IMR-90 (cell line): ENCODE data around the gene SGSH. TPM values are rescaled to one million over a fixed set of nuclear protein-coding genes. Genes with fewer than 3 reads are reported as not detected.

Experiments used
- ATAC-seq: fragments of 200-7000 bp; cut with Tn5 transposase; 2 replicates; pipeline ENCODE4 v1.9.1; 2020; ENCODE audit warnings: low read depth, mild to moderate bottlenecking, moderate library complexity
- BruUV-seq: library from RNA; stranded (reverse); fragments of 400-500 nt; replicated peaks from 2 replicates; lab custom pipeline; 2021; lab: Mats Ljungman, UMichigan
- CTCF ChIA-PET: fragments of 300-600 bp; formaldehyde crosslinking; extraction: SDS; loops from one replicate; lab custom pipeline; 2021; ENCODE audit warnings: antibody characterized with exemption; lab: Yijun Ruan, JAX
- POLR2A ChIA-PET: fragments of 300-600 bp; sonication (Branson Sonifier 250); formaldehyde crosslinking; loops from one replicate; lab custom pipeline; 2022; ENCODE audit warnings: antibody characterized with exemption; ENCODE audit not compliant: unreplicated experiment; lab: Charles Lee
- DNase-seq: peaks from one replicate; pipeline ENCODE4 v3.0.0; 2013
- H2AFZ ChIP-seq: replicated peaks from 2 replicates; pipeline ENCODE3; 2013; ENCODE audit warnings: low read length, mild to moderate bottlenecking; ENCODE audit not compliant: poor library complexity
- H2AK5ac ChIP-seq: 2 replicates; pipeline ENCODE4 v1.6.1; 2013; ENCODE audit warnings: low read depth, low read length, inconsistent platforms
- H2AK9ac ChIP-seq: replicated peaks from 2 replicates; pipeline ENCODE3; 2013; ENCODE audit warnings: mild to moderate bottlenecking, low read depth, low read length, moderate library complexity; ENCODE audit not compliant: poor library complexity
- H2BK120ac ChIP-seq: 2 replicates; pipeline ENCODE4 v1.6.1; 2013; ENCODE audit warnings: low read depth, low read length, inconsistent platforms
- H2BK15ac ChIP-seq: 3 replicates; pipeline ENCODE4 v1.6.1; 2013; ENCODE audit warnings: low read depth, low read length, inconsistent platforms
- H2BK20ac ChIP-seq: 2 replicates; pipeline ENCODE4 v1.6.1; 2013; ENCODE audit warnings: low read depth, mild to moderate bottlenecking, inconsistent platforms, low read length, moderate library complexity
- H2BK5ac ChIP-seq: 2 replicates; pipeline ENCODE4 v1.6.1; 2013; ENCODE audit warnings: mild to moderate bottlenecking, low read depth, low read length, inconsistent platforms; ENCODE audit not compliant: poor library complexity, severe bottlenecking
- H3K14ac ChIP-seq: replicated peaks from 2 replicates; pipeline ENCODE4 v1.6.1; 2013; ENCODE audit warnings: low read depth, low read length, inconsistent platforms
- H3K18ac ChIP-seq: 2 replicates; pipeline ENCODE4 v1.6.1; 2013; ENCODE audit warnings: low read depth, low read length, control low read depth
- H3K23ac ChIP-seq: 2 replicates; pipeline ENCODE4 v1.6.1; 2013; ENCODE audit warnings: low read depth, low read length, inconsistent platforms
- H3K27ac ChIP-seq: 2 replicates; pipeline ENCODE4 v1.5.1; 2013; ENCODE audit warnings: mild to moderate bottlenecking, control low read depth, low read length; ENCODE audit not compliant: insufficient read depth
- H3K27me3 ChIP-seq: 2 replicates; pipeline ENCODE4 v1.6.1; 2013; ENCODE audit warnings: low read length; ENCODE audit not compliant: control insufficient read depth, insufficient read depth
- H3K36me3 ChIP-seq: 2 replicates; pipeline ENCODE4 v1.6.1; 2013; ENCODE audit warnings: low read length, mixed read lengths; ENCODE audit not compliant: control insufficient read depth, insufficient read depth
- H3K4ac ChIP-seq: 2 replicates; pipeline ENCODE4 v1.6.1; 2013; ENCODE audit warnings: low read depth, low read length, inconsistent platforms
- H3K4me1 ChIP-seq: 2 replicates; pipeline ENCODE4 v1.6.1; 2013; ENCODE audit warnings: low read length, mixed read lengths; ENCODE audit not compliant: control insufficient read depth, insufficient read depth
- H3K4me2 ChIP-seq: 2 replicates; pipeline ENCODE4 v1.6.1; 2013; ENCODE audit warnings: low read depth, mild to moderate bottlenecking, control low read depth, low read length, moderate library complexity
- H3K4me3 ChIP-seq: 2 replicates; pipeline ENCODE4 v1.5.1; 2013; ENCODE audit warnings: low read depth, mild to moderate bottlenecking, control low read depth, low read length, moderate library complexity; ENCODE audit not compliant: insufficient read depth
- H3K56ac ChIP-seq: 2 replicates; pipeline ENCODE4 v1.6.1; 2013; ENCODE audit warnings: low read length, inconsistent platforms; ENCODE audit not compliant: insufficient read depth; ENCODE audit errors: extremely low read depth
- H3K79me1 ChIP-seq, 2 experiments: 2 replicates each; pipeline ENCODE4 v1.6.1; 2013; ENCODE audit warnings: low read length in 2 of 2, inconsistent platforms in 1 of 2, low read depth in 1 of 2
- H3K9ac ChIP-seq: 2 replicates; pipeline ENCODE4 v1.6.1; 2013; ENCODE audit warnings: low read depth, low read length, control low read depth
- H3K9me1 ChIP-seq: 2 replicates; pipeline ENCODE4 v1.6.1; 2013; ENCODE audit warnings: low read length, inconsistent platforms; ENCODE audit not compliant: insufficient read depth
- H3K9me3 ChIP-seq: 2 replicates; pipeline ENCODE4 v1.6.1; 2013; ENCODE audit warnings: low read length; ENCODE audit not compliant: control insufficient read depth, insufficient read depth
- H4K20me1 ChIP-seq: 2 replicates; pipeline ENCODE4 v1.6.1; 2013; ENCODE audit warnings: low read length, inconsistent platforms; ENCODE audit not compliant: insufficient read depth
- H4K5ac ChIP-seq: 2 replicates; pipeline ENCODE4 v1.6.1; 2013; ENCODE audit warnings: mild to moderate bottlenecking, low read depth, low read length, control low read depth
- H4K8ac ChIP-seq, 2 experiments: 2 replicates each; pipeline ENCODE4 v1.6.1; 2013; ENCODE audit warnings: low read depth in 2 of 2, low read length in 2 of 2, control low read depth in 1 of 2, inconsistent platforms in 1 of 2
- H4K91ac ChIP-seq: 2 replicates; pipeline ENCODE4 v1.6.1; 2013; ENCODE audit warnings: low read depth, low read length, inconsistent platforms; ENCODE audit not compliant: insufficient read depth
- CHD1 ChIP-seq: IDR thresholded peaks from 2 replicates; pipeline ENCODE4 v1.6.1; 2012; ENCODE audit warnings: low read depth, low read length, improper control_type of control experiment
- RFX5 ChIP-seq: IDR thresholded peaks from 2 replicates; pipeline ENCODE4 v1.8.0; 2012; ENCODE audit warnings: low read depth, mild to moderate bottlenecking, low read length, moderate library complexity
- WGBS, 2 experiments: methylation state at CpG; one replicate each; pipeline versions ENCODE4 v1.1.5 to v1.1.7; 2013; ENCODE audit warnings: missing lambda C conversion rate in 2 of 2; ENCODE audit not compliant: insufficient read length in 1 of 2; ENCODE audit errors: extremely low coverage in 2 of 2; 5-methylcytosine and 5-hydroxymethylcytosine counted together
- dilution Hi-C: fragments of 300-500 bp; cut with HindIII; formaldehyde crosslinking; loops from one replicate; pipeline ENCODE4 v1.14.3; 2018; ENCODE audit warnings: low sequenced_read_pairs; ENCODE audit not compliant: unreplicated experiment
- in situ Hi-C: fragments of 300-500 bp; cut with MboI; formaldehyde crosslinking; loops from 3 replicates; pipeline ENCODE4 v1.14.3; 2019; ENCODE audit warnings: low sequenced_read_pairs, inconsistent platforms, mixed read lengths
- intact Hi-C: fragments of 100-400 bp; cut with micrococcal nuclease; formaldehyde crosslinking; loops from 2 replicates; pipeline ENCODE4 v1.10.0; 2022
- polyA plus RNA-seq, 3 experiments: library from polyadenylated mRNA; depleted of rRNA; stranded (reverse); fragments of >200 nt; gene quantifications; 2 replicates each; pipeline ENCODE4 v1.2.3, GENCODE V29; 2012; ENCODE audit warnings: low replicate concordance in 1 of 3
- total RNA-seq: library from RNA; depleted of rRNA; stranded (reverse); fragments of >200 nt; gene quantifications from 2 replicates; pipeline ENCODE4 v1.2.3, GENCODE V29; 2012
- TF ChIP-seq, protein P1 (sequence below): conservative IDR thresholded peaks from 2 replicates; pipeline ENCODE4 v1.5.1; 2012; ENCODE audit warnings: mild to moderate bottlenecking, low read depth, low read length, improper control_type of control experiment

The SGSH gene
- total and polyA plus RNA-seq, 2 of the 4 experiments (the other 2 are of a cell fraction): 3.0 to 41.5 TPM

DNA sequence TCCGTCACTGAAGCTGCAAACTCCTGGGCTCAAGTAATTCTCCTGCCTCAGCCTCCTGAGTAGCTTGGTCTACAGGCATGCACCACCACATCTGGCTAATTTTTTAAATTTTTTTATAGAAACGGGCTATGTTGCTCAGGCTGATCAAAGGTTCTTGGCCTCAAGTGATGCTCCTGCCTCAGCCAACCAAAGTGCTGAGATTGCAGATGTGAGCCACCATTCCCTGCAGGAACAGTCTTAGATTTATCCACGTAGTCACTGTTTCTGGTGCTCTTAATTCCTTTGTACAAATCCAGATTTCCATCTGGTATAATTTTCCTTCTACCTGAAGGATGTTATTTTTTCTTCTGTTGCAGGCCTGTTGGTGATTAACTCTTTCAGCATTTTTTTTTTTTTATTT is 13.1 kb upstream of the SGSH start:
- ChIA-PET CTCF (no interaction called here), POLR2A (no interaction called here)
- Histone ChIP-seq H3K23ac (no peak overlapping the region), H3K14ac (no peak overlapping the region), H3K79me1 (no peaks in the 10 kb centered on the region), H3K18ac (no peak overlapping the region), H3K4me3 (no peak overlapping the region), H2AK9ac (no peak overlapping the region), H3K27me3 (no peaks in the 10 kb centered on the region), H2AK5ac (no peak overlapping the region), H3K36me3 (peaks cover 56% of the 10 kb centered on the region), H4K8ac (no peak overlapping the region), H4K91ac (no peak overlapping the region), H2BK5ac (no peak overlapping the region), H3K9me1 (no peaks in the 10 kb centered on the region), H3K4ac (no peak overlapping the region), H3K56ac (no peak overlapping the region), H3K4me1 (no peaks in the 10 kb centered on the region), H4K20me1 (no peaks in the 10 kb centered on the region), H3K9ac (no peak overlapping the region), H3K9me3 (peaks cover 14% of the 10 kb centered on the region), H4K5ac (no peak overlapping the region), H2AFZ (no peak overlapping the region), H3K4me2 (no peak overlapping the region), H2BK120ac (no peak overlapping the region), H2BK15ac (no peak overlapping the region), H3K27ac (no peak overlapping the region), H2BK20ac (no peak overlapping the region)
- WGBS, 2 experiments: 91% methylated on average over 1 of the region's 3 CpGs; no CpG with 5 or more reads in 1 of the 2 experiments
- TF ChIP-seq CHD1: no peak
- TF ChIP-seq, protein P1, sequence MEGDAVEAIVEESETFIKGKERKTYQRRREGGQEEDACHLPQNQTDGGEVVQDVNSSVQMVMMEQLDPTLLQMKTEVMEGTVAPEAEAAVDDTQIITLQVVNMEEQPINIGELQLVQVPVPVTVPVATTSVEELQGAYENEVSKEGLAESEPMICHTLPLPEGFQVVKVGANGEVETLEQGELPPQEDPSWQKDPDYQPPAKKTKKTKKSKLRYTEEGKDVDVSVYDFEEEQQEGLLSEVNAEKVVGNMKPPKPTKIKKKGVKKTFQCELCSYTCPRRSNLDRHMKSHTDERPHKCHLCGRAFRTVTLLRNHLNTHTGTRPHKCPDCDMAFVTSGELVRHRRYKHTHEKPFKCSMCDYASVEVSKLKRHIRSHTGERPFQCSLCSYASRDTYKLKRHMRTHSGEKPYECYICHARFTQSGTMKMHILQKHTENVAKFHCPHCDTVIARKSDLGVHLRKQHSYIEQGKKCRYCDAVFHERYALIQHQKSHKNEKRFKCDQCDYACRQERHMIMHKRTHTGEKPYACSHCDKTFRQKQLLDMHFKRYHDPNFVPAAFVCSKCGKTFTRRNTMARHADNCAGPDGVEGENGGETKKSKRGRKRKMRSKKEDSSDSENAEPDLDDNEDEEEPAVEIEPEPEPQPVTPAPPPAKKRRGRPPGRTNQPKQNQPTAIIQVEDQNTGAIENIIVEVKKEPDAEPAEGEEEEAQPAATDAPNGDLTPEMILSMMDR: no peak
- no peak for TF ChIP-seq RFX5
- ATAC-seq (no peak), DNase-seq (no peak)
- in situ Hi-C loops (no loop called here), dilution Hi-C loops (no loop called here), intact Hi-C loops (no loop called here)
- BruUV-seq: no TSS peak
